ENCODE measurements around the gene PUS1.

GRCh38 chr12:131933387-131933786 lies 4.3 kb downstream of the PUS1 start:
- TF ChIP-seq CTCF (IDR thresholded peaks at IDR 0.05; ENCODE audit: low read length) (no peak), EZH2 (IDR thresholded peaks at IDR 0.05; ENCODE audit: borderline replicate concordance, low read length) (no peak)

Measured in OCI-LY1 (cell line).